Measurements from ENCODE around the gene PDPN. TPM values are rescaled to one million over a fixed set of nuclear protein-coding genes. Genes with fewer than 3 reads are reported as not detected.

Gene PDPN
- total RNA-seq, 2 experiments from 2014 or later: not detected

DNA sequence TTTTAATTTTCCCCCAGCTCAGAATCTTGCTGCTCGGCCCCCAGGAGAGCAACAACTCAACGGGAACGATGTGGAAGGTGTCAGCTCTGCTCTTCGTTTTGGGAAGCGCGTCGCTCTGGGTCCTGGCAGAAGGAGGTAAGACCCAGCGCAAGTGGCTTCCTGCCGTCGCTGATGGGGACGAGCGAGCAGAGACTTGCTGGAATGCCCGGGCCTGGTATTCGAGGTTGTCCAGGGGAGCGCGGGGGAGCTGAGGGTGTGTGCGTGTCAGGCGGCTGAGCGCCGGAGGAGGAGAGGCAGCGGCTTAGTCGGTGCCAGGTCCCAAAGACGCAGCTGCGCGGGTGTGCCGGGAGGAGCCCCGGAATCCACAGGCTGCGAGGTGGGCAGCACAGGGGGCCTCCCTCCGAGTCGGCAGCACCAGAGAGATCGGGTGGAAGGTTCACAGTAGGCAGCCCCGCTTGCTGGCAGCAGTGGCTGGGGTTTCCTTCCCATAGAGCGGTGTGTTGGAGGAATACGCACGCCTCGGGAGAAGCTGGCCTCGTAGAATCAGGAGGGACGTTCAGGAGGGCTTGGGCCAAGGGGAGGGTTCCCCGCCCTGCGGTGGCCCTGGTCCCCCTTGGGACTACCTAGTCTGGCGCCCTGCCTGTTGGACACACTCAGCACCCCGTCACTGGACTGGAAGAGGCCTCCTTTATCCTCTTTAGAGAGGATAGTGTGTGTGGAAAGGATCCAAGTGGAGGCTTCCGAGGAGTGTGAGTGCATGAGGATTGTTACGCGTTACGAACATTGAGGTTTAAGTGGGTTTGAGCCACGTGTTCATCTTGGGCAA is 547 bp downstream of the PDPN start:
- no peak overlapping the region for H3K4me3 Mint-ChIP-seq
- ChIA-PET POLR2A (no interaction called here), CTCF (no interaction called here)
- peaks cover 59% of the 10 kb centered on the region for H3K27me3 Mint-ChIP-seq
- intact Hi-C loops (cut with micrococcal nuclease): no loop called here
- H3K36me3 Mint-ChIP-seq: no peaks in the 10 kb centered on the region
- H3K4me1 Mint-ChIP-seq (ENCODE audit: low read depth): no peaks in the 10 kb centered on the region
- H3K9me3 Mint-ChIP-seq: no peaks in the 10 kb centered on the region
- no peak overlapping the region for H3K27ac Mint-ChIP-seq
- DNase-seq: no peak

DNA sequence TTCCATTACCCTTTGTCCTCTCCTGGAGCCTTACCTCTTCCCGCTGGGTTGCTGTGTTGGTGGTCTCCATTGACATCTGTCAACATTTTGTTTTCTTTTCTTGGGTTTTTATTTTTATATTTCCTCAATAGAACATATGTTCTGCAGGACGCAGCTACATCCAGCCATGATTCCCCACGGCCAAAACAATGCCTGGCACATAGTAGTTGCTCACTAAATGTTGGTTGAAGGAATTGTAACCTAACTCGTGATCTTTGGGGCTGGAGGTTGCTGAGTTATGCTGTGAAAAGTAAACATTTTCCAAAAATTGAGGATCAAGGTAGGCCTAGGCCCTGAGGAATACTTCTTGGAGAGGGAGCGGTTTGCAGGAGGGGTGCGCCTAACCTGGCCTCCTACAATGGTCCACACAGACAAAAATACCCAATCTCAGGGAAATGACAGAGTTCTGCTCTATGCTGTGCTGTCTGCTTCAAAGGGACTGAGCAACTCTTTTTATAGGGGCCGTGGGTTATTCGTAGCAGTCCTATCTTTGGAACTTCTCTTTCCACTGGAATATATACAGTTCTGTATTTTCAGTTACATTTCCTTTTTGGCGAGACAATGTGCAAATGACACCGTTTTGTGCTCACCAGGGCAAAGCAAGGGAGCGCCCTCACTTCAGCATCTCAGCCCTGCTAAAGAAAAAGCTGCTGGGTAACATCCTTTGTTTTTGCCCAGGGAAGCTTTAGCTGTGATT is 1.4 kb downstream of the PDPN start:
- H3K27ac Mint-ChIP-seq: no peak overlapping the region
- peaks cover 60% of the 10 kb centered on the region for H3K27me3 Mint-ChIP-seq
- H3K4me3 Mint-ChIP-seq: no peak overlapping the region
- no peaks in the 10 kb centered on the region for H3K9me3 Mint-ChIP-seq
- H3K36me3 Mint-ChIP-seq: no peaks in the 10 kb centered on the region
- no peaks in the 10 kb centered on the region for H3K4me1 Mint-ChIP-seq (ENCODE audit: low read depth)
- DNase-seq: no peak
- intact Hi-C loops (cut with micrococcal nuclease): no loop called here
- ChIA-PET CTCF (no interaction called here), POLR2A (no interaction called here)

DNA sequence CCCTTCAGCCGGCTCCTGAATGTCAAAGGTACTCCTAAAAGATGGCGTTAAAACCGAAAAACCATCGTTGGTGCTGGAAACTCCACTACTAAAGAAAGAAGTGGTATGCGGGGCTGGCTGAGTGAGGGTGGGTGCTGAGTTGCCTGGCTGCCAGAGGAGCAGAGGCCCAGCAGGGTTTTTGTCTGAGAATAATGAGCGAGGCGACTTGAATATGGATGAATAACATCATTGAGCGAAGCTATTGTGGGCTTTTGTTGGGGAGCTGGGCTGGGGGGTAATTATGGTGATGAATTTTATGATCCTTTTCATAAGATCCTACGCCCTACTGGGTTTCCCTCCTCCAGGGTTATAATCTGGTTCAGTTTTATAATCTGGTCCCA is 2.0 kb downstream of the PDPN start:
- no peak overlapping the region for H3K27ac Mint-ChIP-seq
- H3K27me3 Mint-ChIP-seq: peaks cover 59% of the 10 kb centered on the region
- no peaks in the 10 kb centered on the region for H3K36me3 Mint-ChIP-seq
- CTCF ChIA-PET: no interaction called here
- DNase-seq: no peak
- H3K4me3 Mint-ChIP-seq: no peak overlapping the region
- H3K4me1 Mint-ChIP-seq (ENCODE audit: low read depth): no peaks in the 10 kb centered on the region
- intact Hi-C loops (cut with micrococcal nuclease): no loop called here
- no peaks in the 10 kb centered on the region for H3K9me3 Mint-ChIP-seq
- POLR2A ChIA-PET: no interaction called here

DNA sequence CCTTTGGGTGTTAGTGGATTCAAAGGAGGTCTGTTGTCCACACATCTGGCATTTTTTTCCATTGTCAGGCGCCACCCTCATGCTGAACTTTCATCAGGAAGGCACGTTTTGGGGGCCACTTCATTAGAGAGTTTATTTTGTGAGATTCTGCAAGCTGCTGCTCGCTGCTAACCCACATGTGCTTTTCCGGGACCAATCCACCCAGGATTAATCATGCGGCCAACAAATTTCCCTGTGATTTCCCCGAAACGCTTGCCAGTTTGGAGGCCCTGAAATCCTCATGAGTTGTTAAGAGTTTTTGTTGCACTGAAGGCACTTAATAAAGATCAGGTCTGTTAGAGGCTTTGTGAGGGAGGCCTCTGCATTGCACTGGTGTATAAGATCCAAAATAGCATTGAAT is 2.4 kb downstream of the PDPN start:
- H3K4me3 Mint-ChIP-seq: no peak overlapping the region
- POLR2A ChIA-PET: no interaction called here
- peaks cover 58% of the 10 kb centered on the region for H3K27me3 Mint-ChIP-seq
- no peak overlapping the region for H3K27ac Mint-ChIP-seq
- no peak for DNase-seq
- no peaks in the 10 kb centered on the region for H3K9me3 Mint-ChIP-seq
- H3K36me3 Mint-ChIP-seq: no peaks in the 10 kb centered on the region
- intact Hi-C loops (cut with micrococcal nuclease): no loop called here
- no peaks in the 10 kb centered on the region for H3K4me1 Mint-ChIP-seq (ENCODE audit: low read depth)
- CTCF ChIA-PET: no interaction called here

DNA sequence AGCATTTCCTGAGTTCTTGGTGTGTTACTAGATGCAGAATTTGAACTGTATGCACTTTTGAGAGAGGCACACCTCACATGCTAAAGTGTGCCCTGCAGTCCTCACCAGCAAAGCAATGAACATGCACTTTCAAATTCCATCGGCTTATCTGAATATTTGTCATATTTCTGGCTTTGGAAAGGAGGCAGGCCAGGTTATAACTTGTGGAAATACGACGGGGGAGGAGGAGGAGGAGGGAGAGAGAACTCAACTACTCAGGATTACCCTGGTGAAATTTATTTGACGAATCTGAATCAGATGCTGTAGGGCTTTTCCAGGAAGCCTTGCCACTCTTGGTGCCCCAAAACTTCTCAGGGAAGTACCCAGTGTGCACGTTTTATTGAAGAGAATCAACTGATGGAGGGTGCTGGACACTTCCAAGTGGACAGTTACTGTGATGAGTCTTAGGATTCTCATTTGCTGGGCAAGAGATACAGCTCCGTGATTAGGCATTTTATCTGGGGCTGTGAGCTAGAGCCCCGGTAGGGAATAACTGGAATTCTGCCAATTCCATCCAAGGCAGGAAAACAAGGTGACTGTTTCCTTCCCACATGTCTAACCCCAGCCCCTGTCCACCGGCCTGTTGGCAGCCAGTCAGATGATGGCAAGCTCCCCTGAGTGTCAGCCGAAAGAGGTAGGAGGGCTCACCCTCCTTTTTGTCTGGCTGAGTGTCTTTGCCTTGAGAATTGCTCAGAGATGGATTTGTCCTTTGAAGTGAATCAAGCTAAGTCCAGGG is 3.8 kb downstream of the PDPN start:
- Mint-ChIP-seq H3K27me3 (peaks cover 46% of the 10 kb centered on the region), H3K4me3 (no peak overlapping the region), H3K4me1 (ENCODE audit: low read depth) (no peaks in the 10 kb centered on the region), H3K27ac (no peak overlapping the region), H3K36me3 (no peaks in the 10 kb centered on the region), H3K9me3 (no peaks in the 10 kb centered on the region)
- ChIA-PET POLR2A (no interaction called here), CTCF (no interaction called here)
- DNase-seq: no peak
- intact Hi-C loops (cut with micrococcal nuclease): no loop called here

DNA sequence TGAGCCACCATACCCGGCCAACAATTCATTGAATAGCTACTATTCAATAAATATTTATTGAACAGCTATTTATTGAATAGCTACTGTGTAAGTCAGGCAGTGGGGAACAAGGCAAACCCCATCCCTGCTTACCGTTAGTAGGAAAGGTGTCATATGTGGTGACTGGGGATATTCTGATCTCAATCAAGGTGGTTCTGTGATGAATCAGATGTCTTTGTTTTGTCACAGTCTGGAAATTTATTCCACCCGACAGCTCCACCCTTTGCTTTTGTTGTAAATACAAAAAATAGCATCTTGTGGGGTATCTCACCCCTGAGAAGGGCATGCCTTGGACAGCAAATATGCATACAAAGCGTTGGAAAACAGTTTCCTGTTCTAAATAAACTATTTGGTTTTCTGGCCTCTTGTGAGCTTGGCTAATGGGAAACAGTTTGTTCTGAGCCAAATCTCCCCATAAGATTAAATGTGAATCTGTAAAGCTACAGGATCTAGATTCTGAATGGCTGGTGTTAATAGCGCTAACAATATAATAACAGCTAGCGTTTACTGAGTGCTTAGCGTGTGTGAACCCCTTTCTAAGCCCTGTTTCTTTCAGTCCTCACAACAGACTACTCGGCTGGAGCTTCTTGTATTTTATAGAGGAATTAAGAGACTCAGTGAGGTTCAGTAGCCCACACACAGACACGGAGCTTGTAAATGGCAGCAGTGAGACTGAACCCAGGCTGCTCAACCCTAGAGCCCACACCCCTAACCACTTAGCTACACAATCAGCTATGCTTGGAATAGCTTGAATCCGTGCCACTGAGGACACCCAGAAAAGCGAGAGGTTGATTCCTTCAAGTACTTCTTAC is 5.5 kb downstream of the PDPN start:
- CTCF ChIA-PET: no interaction called here
- Mint-ChIP-seq H3K27me3 (peaks cover 43% of the 10 kb centered on the region), H3K36me3 (no peaks in the 10 kb centered on the region)

DNA sequence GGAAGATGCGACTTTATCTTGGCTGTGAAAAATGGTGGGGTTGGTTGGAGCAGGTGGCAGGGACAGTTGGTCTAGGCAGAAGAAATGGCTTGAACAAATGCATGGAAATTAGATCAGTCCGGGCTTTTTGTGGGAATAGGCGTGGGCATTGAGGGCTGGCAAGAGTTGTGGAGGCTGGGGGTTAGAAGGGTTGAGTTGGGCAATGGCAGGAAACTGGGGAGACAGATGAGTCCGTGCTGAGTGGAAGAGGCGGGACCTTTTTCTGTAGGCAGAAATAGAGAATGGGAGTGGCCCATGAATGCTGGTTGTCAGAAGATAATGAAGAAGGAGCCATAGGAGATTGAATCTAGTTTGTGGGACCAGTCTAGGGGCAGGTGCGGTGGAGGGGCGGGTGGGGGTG is 6.9 kb downstream of the PDPN start:
- ChIA-PET POLR2A (no interaction called here), CTCF (no interaction called here)
- DNase-seq: no peak
- H3K36me3 Mint-ChIP-seq: no peaks in the 10 kb centered on the region
- H3K9me3 Mint-ChIP-seq: no peaks in the 10 kb centered on the region
- H3K4me3 Mint-ChIP-seq: no peak overlapping the region
- peaks cover 34% of the 10 kb centered on the region for H3K27me3 Mint-ChIP-seq
- H3K4me1 Mint-ChIP-seq (ENCODE audit: low read depth): no peaks in the 10 kb centered on the region
- no peak overlapping the region for H3K27ac Mint-ChIP-seq
- intact Hi-C loops (cut with micrococcal nuclease): no loop called here

More for the DNA sequence above, 5.5 kb downstream of the PDPN start:
- DNase-seq: no peak
- Mint-ChIP-seq H3K9me3 (no peaks in the 10 kb centered on the region), H3K27ac (no peak overlapping the region), H3K4me3 (no peak overlapping the region), H3K4me1 (ENCODE audit: low read depth) (no peaks in the 10 kb centered on the region)
- intact Hi-C loops (cut with micrococcal nuclease): no loop called here
- POLR2A ChIA-PET: no interaction called here

DNA sequence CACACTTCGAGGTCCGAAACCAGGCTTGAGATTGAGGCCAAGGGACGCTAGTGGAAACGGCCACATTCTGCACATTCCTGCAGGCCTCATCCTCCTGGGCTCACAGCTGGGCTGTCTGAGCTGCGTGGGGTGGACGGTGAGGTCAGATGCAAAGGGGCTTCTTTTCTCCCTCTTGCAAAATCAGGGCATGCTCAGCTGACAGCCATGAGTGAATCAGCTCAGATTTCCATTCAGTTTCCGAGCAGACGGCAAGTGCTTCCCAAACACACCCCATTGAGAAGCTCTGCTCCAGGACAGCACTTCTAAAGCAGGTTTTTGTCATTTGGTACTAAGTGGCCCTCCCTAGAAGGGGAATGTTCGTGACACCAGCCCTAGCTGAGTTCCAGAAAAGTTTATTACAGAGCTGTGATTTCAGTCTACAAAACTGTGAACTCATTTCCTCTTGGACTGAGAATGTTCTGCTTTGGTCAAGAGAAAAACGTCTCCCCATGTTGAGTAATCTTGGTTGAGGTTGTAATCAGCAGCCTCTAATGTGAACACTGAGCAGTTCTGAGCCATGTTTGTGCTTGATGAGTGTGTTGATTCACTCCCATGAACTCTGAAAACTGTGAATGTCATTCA is 10.0 kb downstream of the PDPN start:
- no peaks in the 10 kb centered on the region for H3K4me1 Mint-ChIP-seq (ENCODE audit: low read depth)
- ChIA-PET POLR2A (no interaction called here), CTCF (no interaction called here)
- DNase-seq: no peak
- no peak overlapping the region for H3K27ac Mint-ChIP-seq
- peaks cover 16% of the 10 kb centered on the region for H3K27me3 Mint-ChIP-seq
- no peaks in the 10 kb centered on the region for H3K9me3 Mint-ChIP-seq
- intact Hi-C loops (cut with micrococcal nuclease): no loop called here
- no peaks in the 10 kb centered on the region for H3K36me3 Mint-ChIP-seq
- H3K4me3 Mint-ChIP-seq: no peak overlapping the region

DNA sequence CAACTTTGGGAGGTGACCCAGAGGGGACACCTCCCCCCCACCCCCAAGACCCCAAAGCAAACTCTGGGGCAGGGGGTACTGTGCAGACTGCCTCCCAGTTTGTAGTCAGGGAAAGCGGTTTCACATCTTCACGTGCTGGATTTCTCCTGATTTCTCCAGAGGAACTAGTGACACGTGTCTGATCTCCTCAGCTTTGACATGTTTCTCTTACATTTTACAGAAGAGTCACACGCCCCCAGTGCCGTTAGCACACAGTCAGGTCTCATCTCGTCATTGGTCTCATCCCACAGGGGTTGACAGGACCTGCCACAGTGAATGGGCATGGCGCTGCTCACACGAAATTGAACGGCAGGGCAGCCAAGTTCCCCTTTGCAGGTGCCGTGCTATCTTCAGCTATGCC is 11.8 kb downstream of the PDPN start:
- intact Hi-C loops (cut with micrococcal nuclease): no loop called here
- Mint-ChIP-seq H3K9me3 (no peaks in the 10 kb centered on the region), H3K4me3 (no peak overlapping the region), H3K27me3 (peaks cover 13% of the 10 kb centered on the region), H3K36me3 (no peaks in the 10 kb centered on the region), H3K4me1 (ENCODE audit: low read depth) (no peaks in the 10 kb centered on the region), H3K27ac (no peak overlapping the region)
- ChIA-PET CTCF (no interaction called here), POLR2A (no interaction called here)
- DNase-seq: no peak

DNA sequence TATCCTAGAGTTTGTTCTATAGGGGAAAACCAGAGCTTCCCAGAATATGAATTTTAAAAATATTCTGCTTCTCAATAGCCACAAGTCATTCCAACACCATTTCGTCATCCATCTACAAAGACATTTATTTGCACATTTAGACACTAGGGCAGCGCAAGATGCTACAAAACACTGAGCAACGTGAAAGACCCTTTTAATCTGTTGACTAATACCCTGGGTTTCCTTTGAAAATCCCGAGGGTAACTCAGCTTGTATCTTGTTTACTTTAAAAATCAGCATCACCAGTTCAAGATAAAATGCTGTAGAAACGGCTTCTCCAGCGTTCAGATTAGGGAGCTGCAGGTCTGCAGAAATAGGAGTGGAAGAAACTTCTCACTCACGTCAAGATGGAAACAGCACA is 13.5 kb downstream of the PDPN start:
- Mint-ChIP-seq H3K4me1 (ENCODE audit: low read depth) (no peaks in the 10 kb centered on the region), H3K36me3 (no peaks in the 10 kb centered on the region), H3K4me3 (no peak overlapping the region), H3K27me3 (peaks cover 12% of the 10 kb centered on the region), H3K27ac (no peak overlapping the region), H3K9me3 (no peaks in the 10 kb centered on the region)
- POLR2A ChIA-PET: no interaction called here
- no peak for DNase-seq
- CTCF ChIA-PET: no interaction called here
- intact Hi-C loops (cut with micrococcal nuclease): no loop called here

DNA sequence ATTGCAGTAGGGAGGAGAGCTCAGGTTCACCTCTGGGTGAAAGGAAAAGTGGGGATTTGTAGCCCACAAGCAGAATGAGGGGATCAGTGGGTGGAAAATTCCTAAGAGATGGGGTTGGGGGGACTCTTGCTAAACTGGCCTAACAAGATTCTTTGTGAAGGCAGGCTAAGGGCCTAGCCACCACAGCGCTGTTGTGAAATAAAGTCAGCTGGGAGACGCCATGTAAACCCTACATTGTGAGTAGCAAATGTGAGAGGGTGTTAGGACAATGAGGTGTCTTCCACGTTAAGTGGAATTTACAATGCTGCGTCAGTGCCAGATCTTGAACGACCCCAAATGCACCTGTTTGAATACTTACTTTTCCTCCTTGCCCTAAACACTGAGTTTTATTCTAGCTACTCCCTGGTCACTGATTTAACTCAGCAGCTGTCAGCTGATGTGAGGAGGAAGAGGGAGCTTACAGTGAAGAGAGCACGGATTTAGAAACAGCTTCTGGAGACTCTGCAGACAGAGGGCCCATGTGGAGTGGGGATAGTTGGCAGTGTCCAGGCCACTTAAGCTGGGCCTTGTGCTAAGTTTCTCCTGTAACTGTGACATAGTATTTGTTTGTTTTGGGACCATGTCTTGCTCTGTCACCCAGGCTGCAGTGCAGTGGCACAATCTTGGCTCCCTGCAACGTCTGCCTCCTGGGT is 17.3 kb downstream of the PDPN start:
- intact Hi-C loops (cut with micrococcal nuclease): no loop called here
- DNase-seq: no peak
- H3K9me3 Mint-ChIP-seq: no peaks in the 10 kb centered on the region
- H3K4me1 Mint-ChIP-seq (ENCODE audit: low read depth): no peaks in the 10 kb centered on the region
- H3K27ac Mint-ChIP-seq: no peak overlapping the region
- ChIA-PET POLR2A (no interaction called here), CTCF (no interaction called here)
- no peaks in the 10 kb centered on the region for H3K36me3 Mint-ChIP-seq
- H3K27me3 Mint-ChIP-seq: peaks cover 6% of the 10 kb centered on the region
- H3K4me3 Mint-ChIP-seq: no peak overlapping the region

All from activated CD4-positive, alpha-beta memory T cell treated with anti-CD3 and anti-CD28 coated beads for 36 hours (primary cell).